Loucy (cell line): ENCODE measurements around the gene COL23A1.

Experiments used
- EZH2phosphoT487 ChIP-seq: fragments of 200-600 bp; IDR thresholded peaks from 2 replicates; pipeline ENCODE4 v1.6.1; 2018; ENCODE audit warnings: antibody characterized with exemption, mild to moderate bottlenecking, moderate library complexity, borderline replicate concordance
- TF ChIP-seq, protein P1 (sequence below): fragments of 200-600 bp; sonication (generic); conservative IDR thresholded peaks from 2 replicates; pipeline ENCODE4 v1.5.1; 2014; ENCODE audit warnings: mild to moderate bottlenecking, antibody characterized with exemption, low read length

DNA sequence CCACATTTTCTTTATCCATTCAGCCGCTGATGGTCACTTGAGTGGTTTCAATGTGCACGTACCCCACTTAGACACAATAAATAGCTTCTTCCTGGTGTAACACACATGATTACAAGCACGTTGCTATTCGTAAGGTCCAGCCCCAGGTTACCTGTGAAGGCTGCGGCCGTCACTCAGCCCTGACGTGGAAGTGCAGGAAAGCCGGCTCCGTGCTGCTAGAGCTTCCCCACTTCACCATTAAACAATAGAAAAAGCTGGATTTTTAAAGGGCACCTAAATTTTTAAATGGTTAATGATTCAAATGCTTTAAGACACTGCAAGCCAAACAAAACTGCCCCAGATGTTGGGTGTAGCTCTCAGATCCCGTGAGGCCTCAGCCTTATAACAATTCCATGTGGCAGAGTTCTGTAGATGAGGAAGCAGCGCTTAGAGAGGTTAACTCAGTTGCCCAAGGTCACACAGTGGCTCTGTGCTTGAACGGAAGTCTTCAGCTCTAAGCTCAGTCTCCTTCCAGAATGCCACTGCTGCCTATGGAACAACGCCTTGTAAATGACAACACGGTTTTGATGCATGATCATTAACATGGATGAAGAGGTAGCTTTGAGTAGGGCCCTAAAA, 125.7 kb downstream of the COL23A1 start:
- TF ChIP-seq, protein P1, sequence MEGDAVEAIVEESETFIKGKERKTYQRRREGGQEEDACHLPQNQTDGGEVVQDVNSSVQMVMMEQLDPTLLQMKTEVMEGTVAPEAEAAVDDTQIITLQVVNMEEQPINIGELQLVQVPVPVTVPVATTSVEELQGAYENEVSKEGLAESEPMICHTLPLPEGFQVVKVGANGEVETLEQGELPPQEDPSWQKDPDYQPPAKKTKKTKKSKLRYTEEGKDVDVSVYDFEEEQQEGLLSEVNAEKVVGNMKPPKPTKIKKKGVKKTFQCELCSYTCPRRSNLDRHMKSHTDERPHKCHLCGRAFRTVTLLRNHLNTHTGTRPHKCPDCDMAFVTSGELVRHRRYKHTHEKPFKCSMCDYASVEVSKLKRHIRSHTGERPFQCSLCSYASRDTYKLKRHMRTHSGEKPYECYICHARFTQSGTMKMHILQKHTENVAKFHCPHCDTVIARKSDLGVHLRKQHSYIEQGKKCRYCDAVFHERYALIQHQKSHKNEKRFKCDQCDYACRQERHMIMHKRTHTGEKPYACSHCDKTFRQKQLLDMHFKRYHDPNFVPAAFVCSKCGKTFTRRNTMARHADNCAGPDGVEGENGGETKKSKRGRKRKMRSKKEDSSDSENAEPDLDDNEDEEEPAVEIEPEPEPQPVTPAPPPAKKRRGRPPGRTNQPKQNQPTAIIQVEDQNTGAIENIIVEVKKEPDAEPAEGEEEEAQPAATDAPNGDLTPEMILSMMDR, result no peak
- TF ChIP-seq EZH2phosphoT487, result no peak
